Lower lobe of right lung (tissue), 2 donors: ENCODE measurements around the gene SMYD3. TPM values are rescaled to one million over a fixed set of nuclear protein-coding genes. Genes with fewer than 3 reads are reported as not detected.

ENCODE experiments used
- ATAC-seq, 2 donors: fragments of 200-7000 bp; cut with Tn5 transposase; one replicate each; pipeline ENCODE4 v1.9.1; 2020 to 2022; ENCODE audit warnings: mild to moderate bottlenecking in 2 of 2, moderate library complexity in 2 of 2
- DNase-seq: peaks from one replicate; pipeline ENCODE4 v3.0.0-alpha.2; 2020
- H3K27ac ChIP-seq: fragments of 200-600 bp; one replicate; pipeline ENCODE4 v1.8.0; 2022
- H3K27me3 ChIP-seq: fragments of 200-600 bp; one replicate; pipeline ENCODE4 v1.8.0; 2022; ENCODE audit warnings: low read depth
- H3K36me3 ChIP-seq: fragments of 200-600 bp; one replicate; pipeline ENCODE4 v1.8.0; 2022; ENCODE audit warnings: mild to moderate bottlenecking
- H3K4me1 ChIP-seq: fragments of 200-600 bp; one replicate; pipeline ENCODE4 v1.8.0; 2022
- H3K4me3 ChIP-seq: fragments of 200-600 bp; one replicate; pipeline ENCODE4 v1.8.0; 2022; ENCODE audit warnings: mild to moderate bottlenecking
- H3K9me3 ChIP-seq: fragments of 200-600 bp; one replicate; pipeline ENCODE4 v1.8.0; 2022
- intact Hi-C: fragments of 100-400 bp; cut with DNase I; formaldehyde crosslinking; loops from one replicate; pipeline ENCODE4 v1.11.0; 2022
- total RNA-seq: library from RNA; stranded (reverse); fragmentation: NEBNext Ultra II Directional; extraction: Animal tissue kit (Norgen Biotek cat#: 25700); gene quantifications from one replicate; pipeline ENCODE4 v1.2.1, GENCODE V29; 2021
- TF ChIP-seq, protein P1 (sequence below): fragments of 200-600 bp; IDR thresholded peaks from one replicate; pipeline ENCODE4 v1.8.0; 2022; ENCODE audit warnings: antibody characterized with exemption, mild to moderate bottlenecking
- donor health status: DM: no; HTN: yes; CAD: no; lungs with severe emphysema.

SMYD3 gene
- total RNA-seq, 1 donor from 2014 or later, result 20.5 TPM

DNA sequence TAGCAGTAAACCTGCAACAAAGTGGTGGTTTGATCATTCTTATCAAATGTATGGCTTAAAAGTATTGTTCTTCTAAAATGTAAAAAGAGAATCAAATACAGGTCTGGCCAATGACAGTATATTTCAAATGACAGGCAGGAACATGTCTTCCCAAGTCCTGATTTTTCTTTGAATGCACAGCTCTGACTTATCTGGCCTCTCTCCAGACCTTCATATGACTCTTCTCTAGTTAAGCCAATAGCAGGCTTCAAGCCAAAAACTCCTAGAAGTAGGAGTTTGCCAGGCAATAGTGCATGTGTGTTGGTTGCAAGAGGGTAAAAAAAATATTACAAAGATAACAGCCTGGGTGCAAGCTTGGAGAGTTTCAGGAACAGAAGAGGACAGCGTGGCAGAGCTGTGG lies 345.5 kb downstream of the SMYD3 start:
- no peaks in the 10 kb centered on the region for H3K4me1 ChIP-seq
- intact Hi-C loops, result no loop called here
- DNase-seq, result no peak
- no peak overlapping the region for H3K27ac ChIP-seq
- TF ChIP-seq, protein P1, sequence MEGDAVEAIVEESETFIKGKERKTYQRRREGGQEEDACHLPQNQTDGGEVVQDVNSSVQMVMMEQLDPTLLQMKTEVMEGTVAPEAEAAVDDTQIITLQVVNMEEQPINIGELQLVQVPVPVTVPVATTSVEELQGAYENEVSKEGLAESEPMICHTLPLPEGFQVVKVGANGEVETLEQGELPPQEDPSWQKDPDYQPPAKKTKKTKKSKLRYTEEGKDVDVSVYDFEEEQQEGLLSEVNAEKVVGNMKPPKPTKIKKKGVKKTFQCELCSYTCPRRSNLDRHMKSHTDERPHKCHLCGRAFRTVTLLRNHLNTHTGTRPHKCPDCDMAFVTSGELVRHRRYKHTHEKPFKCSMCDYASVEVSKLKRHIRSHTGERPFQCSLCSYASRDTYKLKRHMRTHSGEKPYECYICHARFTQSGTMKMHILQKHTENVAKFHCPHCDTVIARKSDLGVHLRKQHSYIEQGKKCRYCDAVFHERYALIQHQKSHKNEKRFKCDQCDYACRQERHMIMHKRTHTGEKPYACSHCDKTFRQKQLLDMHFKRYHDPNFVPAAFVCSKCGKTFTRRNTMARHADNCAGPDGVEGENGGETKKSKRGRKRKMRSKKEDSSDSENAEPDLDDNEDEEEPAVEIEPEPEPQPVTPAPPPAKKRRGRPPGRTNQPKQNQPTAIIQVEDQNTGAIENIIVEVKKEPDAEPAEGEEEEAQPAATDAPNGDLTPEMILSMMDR, result no peak
- no peaks in the 10 kb centered on the region for H3K27me3 ChIP-seq
- no peak overlapping the region for H3K4me3 ChIP-seq
- no peaks in the 10 kb centered on the region for H3K9me3 ChIP-seq
- H3K36me3 ChIP-seq, result no peaks in the 10 kb centered on the region
- no peak for ATAC-seq

DNA sequence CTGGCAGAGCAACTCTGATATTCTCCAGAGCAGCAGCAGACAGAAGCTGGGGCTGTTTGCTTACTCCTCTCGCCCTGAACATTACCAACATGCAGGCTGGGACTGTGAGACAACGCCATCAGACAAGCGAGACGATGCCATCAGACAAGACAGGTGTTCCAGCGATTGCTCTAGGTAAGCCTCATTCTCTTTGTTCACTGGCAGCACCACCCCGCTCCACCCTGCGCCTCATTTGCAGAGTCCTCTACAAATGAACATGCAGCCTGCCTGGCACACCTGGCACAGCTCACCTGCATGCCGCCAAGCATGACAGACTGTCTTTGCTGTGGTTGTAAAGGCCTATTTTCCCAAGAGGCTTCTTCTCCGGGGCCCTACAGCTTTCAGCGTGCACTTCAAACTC lies 346.2 kb downstream of the SMYD3 start:
- intact Hi-C loops, result no loop called here
- H3K9me3 ChIP-seq, result no peaks in the 10 kb centered on the region
- no peak overlapping the region for H3K4me3 ChIP-seq
- TF ChIP-seq, protein P1, result no peak
- ATAC-seq, result no peak
- no peaks in the 10 kb centered on the region for H3K36me3 ChIP-seq
- H3K27ac ChIP-seq, result no peak overlapping the region
- no peaks in the 10 kb centered on the region for H3K4me1 ChIP-seq
- H3K27me3 ChIP-seq, result no peaks in the 10 kb centered on the region
- no peak for DNase-seq

DNA sequence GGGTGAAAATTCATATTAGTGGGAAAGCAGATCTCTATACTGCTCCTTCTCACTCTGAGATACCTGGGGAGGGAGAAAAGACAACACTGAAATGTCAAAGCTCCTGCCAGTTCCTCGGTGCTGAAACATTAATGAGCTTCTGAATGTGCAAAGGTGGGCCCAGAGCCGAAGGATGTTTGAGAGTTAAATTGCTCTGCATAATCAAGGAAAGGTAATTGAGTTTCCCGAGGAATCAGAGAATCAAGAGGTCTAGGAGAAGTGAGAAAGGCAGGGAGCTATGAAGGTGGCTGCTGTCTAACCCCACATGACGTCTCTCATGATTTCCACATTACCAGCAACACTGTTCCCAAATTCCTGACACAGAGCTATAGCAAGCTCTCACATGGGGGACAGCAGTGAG lies 346.7 kb downstream of the SMYD3 start:
- Histone ChIP-seq H3K4me1 (no peaks in the 10 kb centered on the region), H3K27me3 (no peaks in the 10 kb centered on the region), H3K4me3 (no peak overlapping the region), H3K27ac (no peak overlapping the region), H3K36me3 (no peaks in the 10 kb centered on the region), H3K9me3 (no peaks in the 10 kb centered on the region)
- no peak for ATAC-seq
- DNase-seq, result no peak
- intact Hi-C loops, result no loop called here
- TF ChIP-seq, protein P1, result no peak

DNA sequence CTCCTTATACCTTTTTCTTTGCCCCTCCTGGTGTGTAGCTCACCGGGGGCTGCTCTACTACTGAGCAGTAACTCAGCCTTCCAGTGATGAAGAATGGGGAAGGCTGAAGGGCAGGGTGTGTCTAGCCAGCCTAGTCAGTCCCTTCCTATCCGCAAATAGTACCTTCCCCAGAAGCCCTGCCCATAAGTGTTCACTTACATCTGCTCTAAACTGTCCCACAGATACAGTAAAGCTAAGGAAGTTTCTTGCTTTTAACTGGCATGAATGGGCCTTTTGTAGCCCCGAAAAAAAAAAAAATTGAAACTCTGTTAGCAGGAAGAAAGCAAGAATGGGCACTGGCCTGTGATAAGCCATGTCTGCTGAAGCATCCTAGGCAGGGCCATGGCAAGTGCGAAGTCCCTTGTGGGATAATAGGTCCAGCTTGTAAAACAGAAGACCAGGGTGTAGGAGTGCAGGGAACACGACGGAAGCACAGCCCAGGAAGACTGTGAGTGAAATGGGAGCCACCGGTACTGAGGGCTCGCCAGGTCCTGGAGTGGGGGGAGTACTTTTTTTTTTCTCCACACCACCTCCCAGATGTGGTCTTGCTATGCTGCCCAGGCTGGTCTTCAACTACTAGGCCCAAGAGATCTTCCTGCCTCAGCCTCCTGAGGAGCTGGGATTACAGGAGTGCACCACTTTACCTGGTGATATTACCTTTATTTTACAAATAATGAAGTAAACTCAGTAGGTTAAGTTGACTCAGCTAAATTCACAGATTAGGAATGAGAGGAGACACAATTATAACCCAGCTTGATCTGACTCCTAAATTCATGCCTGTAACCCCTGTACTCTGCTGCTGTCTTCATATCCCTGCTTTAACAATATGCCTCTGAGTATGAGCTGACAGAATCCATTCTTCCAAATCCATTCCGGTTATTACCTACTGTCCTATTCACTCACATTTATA lies 347.5 kb downstream of the SMYD3 start:
- H3K4me1 ChIP-seq, result no peaks in the 10 kb centered on the region
- H3K27me3 ChIP-seq, result no peaks in the 10 kb centered on the region
- TF ChIP-seq, protein P1, result no peak
- no peak overlapping the region for H3K27ac ChIP-seq
- no peaks in the 10 kb centered on the region for H3K36me3 ChIP-seq
- ATAC-seq, result no peak
- DNase-seq, result no peak
- H3K4me3 ChIP-seq, result no peak overlapping the region
- intact Hi-C loops, result no loop called here
- no peaks in the 10 kb centered on the region for H3K9me3 ChIP-seq

DNA sequence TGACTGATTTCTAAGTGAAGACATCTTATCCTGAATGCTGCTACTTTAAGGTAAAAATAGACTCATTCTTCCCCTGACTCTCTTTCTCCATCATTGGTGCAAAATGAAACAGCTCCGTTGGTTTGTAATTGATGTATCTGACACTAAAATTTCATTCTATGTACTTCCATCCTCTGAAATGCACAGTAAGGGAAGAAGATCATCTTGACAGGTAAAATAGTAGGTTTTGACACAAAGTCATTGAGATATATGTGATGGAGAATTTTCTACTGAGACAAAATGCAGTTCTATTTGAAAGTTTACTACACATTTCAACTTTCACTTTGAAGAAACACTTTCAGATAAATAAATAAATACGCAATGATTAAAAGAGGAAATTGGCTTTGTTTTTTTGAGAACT lies 348.9 kb downstream of the SMYD3 start:
- Histone ChIP-seq H3K9me3 (no peaks in the 10 kb centered on the region), H3K4me3 (no peak overlapping the region), H3K4me1 (no peaks in the 10 kb centered on the region), H3K36me3 (no peaks in the 10 kb centered on the region), H3K27me3 (no peaks in the 10 kb centered on the region), H3K27ac (no peak overlapping the region)
- ATAC-seq, result no peak
- intact Hi-C loops, result no loop called here
- DNase-seq, result no peak
- TF ChIP-seq, protein P1, result no peak
